Loucy (cell line): Measurements from ENCODE around the gene PRR5.

Experiments
- H2AFZ ChIP-seq: fragments of 200-600 bp; sonication (generic); 2 replicates; pipeline ENCODE4 v1.6.0; 2016; ENCODE audit warnings: antibody characterized with exemption, mild to moderate bottlenecking, low read length, moderate library complexity
- H3F3A ChIP-seq: fragments of 200-600 bp; 2 replicates; pipeline ENCODE4 v1.6.0; 2016; ENCODE audit warnings: antibody characterized with exemption, low read depth, mild to moderate bottlenecking
- H3K27me3 ChIP-seq: fragments of 200-600 bp; sonication (generic); 2 replicates; pipeline ENCODE4 v1.6.1; 2014; ENCODE audit warnings: low read length, mild to moderate bottlenecking; ENCODE audit not compliant: insufficient read depth, poor library complexity, severe bottlenecking
- H3K36me3 ChIP-seq: fragments of 200-600 bp; sonication (generic); 2 replicates; pipeline ENCODE4 v1.6.1; 2016; ENCODE audit warnings: low read length; ENCODE audit not compliant: insufficient read depth
- H3K4me1 ChIP-seq: fragments of 200-600 bp; sonication (generic); 2 replicates; pipeline ENCODE4 v1.5.1; 2014; ENCODE audit warnings: low read length, mild to moderate bottlenecking; ENCODE audit not compliant: insufficient read depth, poor library complexity, severe bottlenecking
- H3K4me2 ChIP-seq: fragments of 200-600 bp; sonication (generic); 2 replicates; pipeline ENCODE4 v1.6.0; 2014; ENCODE audit warnings: antibody characterized with exemption, low read length, low read depth, mild to moderate bottlenecking; ENCODE audit not compliant: poor library complexity, severe bottlenecking
- H3K4me3 ChIP-seq: fragments of 200-600 bp; sonication (generic); 2 replicates; pipeline ENCODE4 v1.5.1; 2014; ENCODE audit warnings: low read length, mild to moderate bottlenecking, mixed read lengths; ENCODE audit not compliant: poor library complexity, severe bottlenecking
- H3K79me2 ChIP-seq: fragments of 200-600 bp; sonication (generic); 2 replicates; pipeline ENCODE4 v1.6.1; 2014; ENCODE audit warnings: low read length; ENCODE audit not compliant: insufficient read depth
- H3K9ac ChIP-seq: fragments of 200-600 bp; sonication (generic); 2 replicates; pipeline ENCODE4 v1.6.0; 2014; ENCODE audit warnings: mild to moderate bottlenecking, low read depth, low read length, moderate library complexity; ENCODE audit not compliant: poor library complexity, severe bottlenecking
- H3K9me2 ChIP-seq: fragments of 200-600 bp; sonication (generic); replicated peaks from 2 replicates; pipeline ENCODE4 v1.6.1; 2016; ENCODE audit warnings: low read depth, low read length, mixed read lengths
- H3K9me3 ChIP-seq: fragments of 200-600 bp; sonication (generic); 2 replicates; pipeline ENCODE4 v1.6.1; 2014; ENCODE audit warnings: mild to moderate bottlenecking, antibody characterized with exemption, low read length, low read depth; ENCODE audit not compliant: insufficient read depth
- H4K20me1 ChIP-seq: fragments of 200-600 bp; sonication (generic); 2 replicates; pipeline ENCODE4 v1.6.0; 2014; ENCODE audit warnings: antibody characterized with exemption, low read length, mild to moderate bottlenecking; ENCODE audit not compliant: insufficient read depth, poor library complexity, severe bottlenecking
- EZH2phosphoT487 ChIP-seq: fragments of 200-600 bp; IDR thresholded peaks from 2 replicates; pipeline ENCODE4 v1.6.1; 2018; ENCODE audit warnings: antibody characterized with exemption, mild to moderate bottlenecking, moderate library complexity, borderline replicate concordance
- TF ChIP-seq, protein P1 (sequence below): fragments of 200-600 bp; sonication (generic); conservative IDR thresholded peaks from 2 replicates; pipeline ENCODE4 v1.5.1; 2014; ENCODE audit warnings: mild to moderate bottlenecking, antibody characterized with exemption, low read length

The PRR5 gene

DNA sequence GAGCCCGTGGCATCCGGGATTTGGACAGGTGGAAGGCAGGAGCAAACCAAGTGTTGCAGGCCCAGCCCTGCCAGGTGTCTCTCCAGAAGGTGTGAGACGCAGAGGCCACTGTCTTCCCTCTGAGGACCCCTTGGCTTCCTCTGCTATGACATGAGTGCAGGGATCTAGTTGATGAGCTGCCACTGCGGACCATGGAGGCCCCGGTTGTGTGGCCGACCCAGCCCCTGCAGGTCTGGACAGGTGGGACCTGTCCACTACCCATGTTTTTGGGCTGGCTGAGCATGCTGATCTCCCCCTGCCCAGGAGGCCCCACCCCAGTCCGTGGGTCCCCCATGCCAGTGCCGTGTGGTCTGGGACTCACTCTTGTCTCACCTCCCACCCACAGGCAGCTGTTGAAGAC lies 22.9 kb downstream of the PRR5 start:
- no peak overlapping the region for H3K9ac ChIP-seq
- H3K36me3 ChIP-seq = no peaks in the 10 kb centered on the region
- H3K4me2 ChIP-seq = no peak overlapping the region
- H3K4me1 ChIP-seq = no peaks in the 10 kb centered on the region
- H3K9me2 ChIP-seq = no peaks in the 10 kb centered on the region
- no peaks in the 10 kb centered on the region for H3K9me3 ChIP-seq
- no peaks in the 10 kb centered on the region for H3K27me3 ChIP-seq
- no peaks in the 10 kb centered on the region for H4K20me1 ChIP-seq
- H2AFZ ChIP-seq = no peak overlapping the region
- no peaks in the 10 kb centered on the region for H3F3A ChIP-seq
- H3K79me2 ChIP-seq = no peaks in the 10 kb centered on the region
- H3K4me3 ChIP-seq = no peak overlapping the region
- no peak for TF ChIP-seq EZH2phosphoT487
- TF ChIP-seq, protein P1, sequence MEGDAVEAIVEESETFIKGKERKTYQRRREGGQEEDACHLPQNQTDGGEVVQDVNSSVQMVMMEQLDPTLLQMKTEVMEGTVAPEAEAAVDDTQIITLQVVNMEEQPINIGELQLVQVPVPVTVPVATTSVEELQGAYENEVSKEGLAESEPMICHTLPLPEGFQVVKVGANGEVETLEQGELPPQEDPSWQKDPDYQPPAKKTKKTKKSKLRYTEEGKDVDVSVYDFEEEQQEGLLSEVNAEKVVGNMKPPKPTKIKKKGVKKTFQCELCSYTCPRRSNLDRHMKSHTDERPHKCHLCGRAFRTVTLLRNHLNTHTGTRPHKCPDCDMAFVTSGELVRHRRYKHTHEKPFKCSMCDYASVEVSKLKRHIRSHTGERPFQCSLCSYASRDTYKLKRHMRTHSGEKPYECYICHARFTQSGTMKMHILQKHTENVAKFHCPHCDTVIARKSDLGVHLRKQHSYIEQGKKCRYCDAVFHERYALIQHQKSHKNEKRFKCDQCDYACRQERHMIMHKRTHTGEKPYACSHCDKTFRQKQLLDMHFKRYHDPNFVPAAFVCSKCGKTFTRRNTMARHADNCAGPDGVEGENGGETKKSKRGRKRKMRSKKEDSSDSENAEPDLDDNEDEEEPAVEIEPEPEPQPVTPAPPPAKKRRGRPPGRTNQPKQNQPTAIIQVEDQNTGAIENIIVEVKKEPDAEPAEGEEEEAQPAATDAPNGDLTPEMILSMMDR = no peak

DNA sequence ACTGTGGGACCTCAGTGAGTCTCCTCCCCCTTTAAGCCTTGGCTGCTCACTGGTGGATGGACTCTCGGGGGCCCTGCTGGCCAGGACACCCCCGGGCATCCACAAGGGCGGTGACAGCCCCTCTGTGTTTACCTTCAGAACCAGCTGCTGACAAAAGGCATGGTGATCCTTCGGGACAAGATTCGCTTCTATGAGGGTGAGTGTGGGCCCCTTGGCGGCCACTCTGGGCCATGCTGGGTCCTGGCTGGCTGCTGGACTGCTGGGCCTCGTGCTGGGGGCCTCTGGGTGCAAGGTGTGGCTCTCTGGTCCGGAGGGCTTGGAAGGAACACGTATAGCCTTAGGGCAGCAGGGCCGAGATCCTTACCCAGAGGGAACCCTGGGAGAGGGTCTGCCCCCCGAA lies 24.4 kb downstream of the PRR5 start:
- Histone ChIP-seq H3K9ac (no peak overlapping the region), H2AFZ (no peak overlapping the region), H3K79me2 (no peaks in the 10 kb centered on the region), H4K20me1 (no peaks in the 10 kb centered on the region), H3K4me1 (no peaks in the 10 kb centered on the region), H3K4me2 (no peak overlapping the region), H3K9me2 (no peaks in the 10 kb centered on the region), H3K36me3 (no peaks in the 10 kb centered on the region), H3F3A (no peaks in the 10 kb centered on the region), H3K4me3 (no peak overlapping the region), H3K9me3 (no peaks in the 10 kb centered on the region), H3K27me3 (no peaks in the 10 kb centered on the region)
- TF ChIP-seq EZH2phosphoT487 = no peak
- TF ChIP-seq, protein P1 = no peak

DNA sequence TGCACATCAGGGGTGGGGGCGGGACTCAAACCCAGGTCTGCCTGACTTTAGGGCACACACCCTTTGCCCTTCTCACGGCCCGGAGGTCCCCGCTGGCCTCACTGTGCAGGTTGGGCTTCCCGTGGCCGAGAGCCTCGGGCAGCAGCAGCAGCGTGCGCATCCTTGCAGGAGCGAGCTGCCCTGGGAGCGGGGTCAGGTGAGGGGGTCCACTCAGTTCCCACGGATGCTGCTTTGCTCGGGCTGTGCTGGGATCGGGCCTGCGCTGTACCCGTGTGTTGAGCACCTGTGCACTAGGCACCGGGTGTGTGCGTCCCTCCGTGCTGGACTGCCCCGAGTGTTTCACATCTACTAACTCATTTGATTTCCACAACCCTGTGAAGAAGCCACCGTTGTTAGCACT lies 25.1 kb downstream of the PRR5 start:
- Histone ChIP-seq H3K9me3 (no peaks in the 10 kb centered on the region), H3K27me3 (no peaks in the 10 kb centered on the region), H3K9ac (no peak overlapping the region), H3K4me3 (no peak overlapping the region), H3K4me1 (no peaks in the 10 kb centered on the region), H3K79me2 (no peaks in the 10 kb centered on the region), H2AFZ (no peak overlapping the region), H4K20me1 (no peaks in the 10 kb centered on the region), H3F3A (no peaks in the 10 kb centered on the region), H3K9me2 (no peaks in the 10 kb centered on the region), H3K4me2 (no peak overlapping the region), H3K36me3 (no peaks in the 10 kb centered on the region)
- TF ChIP-seq EZH2phosphoT487 = no peak
- TF ChIP-seq, protein P1 = no peak
